SK-N-SH (cell line): Measurements from ENCODE around the gene SLC24A3. TPM values are rescaled to one million over a fixed set of nuclear protein-coding genes. Genes with fewer than 3 reads are reported as not detected.
A peak's percentile ranks its signal among the peaks of the same experiment; 100 is the strongest.

Experiments
- CTCF ChIA-PET: fragments of 300-600, 350-600 bp; formaldehyde crosslinking; extraction: SDS; loops from one replicate; lab custom pipeline; 2021; lab: Yijun Ruan, JAX
- POLR2A ChIA-PET: fragments of 350-600 bp; sonication (Branson Sonifier 250); formaldehyde crosslinking; extraction: SDS; loops from one replicate; lab custom pipeline; 2020; ENCODE audit warnings: antibody characterized with exemption, inconsistent platforms; lab: Yijun Ruan, JAX
- DNase-seq: peaks from one replicate; pipeline ENCODE4 v3.0.0; 2012
- H2AFZ ChIP-seq: fragments of 200-600 bp; sonication (generic); 2 replicates; pipeline ENCODE4 v1.8.1; 2016; ENCODE audit warnings: antibody characterized with exemption, mild to moderate bottlenecking, low read depth
- H3F3A ChIP-seq: fragments of 200-600 bp; sonication (generic); replicated peaks from 2 replicates; pipeline ENCODE3; 2016; ENCODE audit warnings: antibody characterized with exemption, mild to moderate bottlenecking; ENCODE audit not compliant: insufficient read depth
- H3K27ac ChIP-seq, 2 experiments: fragments of 200-500 bp in 1 of 2; fragments of 200-600 bp in 1 of 2; sonication (Bioruptor generic) in 1 of 2; sonication (generic), shearing (Covaris generic) in 1 of 2; 2 replicates each; pipeline versions ENCODE4 v1.5.1 to v1.6.1; 2014 to 2016; ENCODE audit warnings: low read depth in 2 of 2, inconsistent platforms in 1 of 2, low read length in 1 of 2, mild to moderate bottlenecking in 1 of 2, mixed read lengths in 1 of 2
- H3K27me3 ChIP-seq: fragments of 200-600 bp; sonication (generic), shearing (Covaris generic); 2 replicates; pipeline ENCODE4 v1.6.1; 2016; ENCODE audit warnings: mixed run types; ENCODE audit not compliant: insufficient read depth
- H3K36me3 ChIP-seq, 2 experiments: fragments of 200-500 bp in 1 of 2; fragments of 200-600 bp in 1 of 2; sonication (Bioruptor generic) in 1 of 2; sonication (generic) in 1 of 2; replicated peaks in 1 of 2; 2 replicates each; pipeline versions ENCODE3 to v1.5.1; 2014 to 2016; ENCODE audit warnings: low read length in 1 of 2, mild to moderate bottlenecking in 1 of 2; ENCODE audit not compliant: insufficient read depth in 2 of 2, control insufficient read depth in 1 of 2
- H3K4me1 ChIP-seq, 2 experiments: fragments of 200-500 bp in 1 of 2; fragments of 200-600 bp in 1 of 2; sonication (Bioruptor generic) in 1 of 2; sonication (generic), shearing (Covaris generic) in 1 of 2; 2 replicates each; pipeline versions ENCODE4 v1.5.1 to v1.6.1; 2014 to 2016; ENCODE audit warnings: low read depth in 1 of 2, low read length in 1 of 2, mixed run types in 1 of 2; ENCODE audit not compliant: insufficient read depth in 2 of 2, control insufficient read depth in 1 of 2
- H3K4me2 ChIP-seq: fragments of 200-600 bp; sonication (generic), shearing (Covaris generic); 2 replicates; pipeline ENCODE4 v1.6.1; 2017; ENCODE audit warnings: mixed run types
- H3K4me3 ChIP-seq, 2 experiments: fragments of 200-500 bp in 1 of 2; fragments of 200-600 bp in 1 of 2; sonication (Bioruptor generic) in 1 of 2; sonication (generic), shearing (Covaris generic) in 1 of 2; 2 replicates each; pipeline versions ENCODE4 v1.5.1 to v1.8.1; 2014 to 2016; ENCODE audit warnings: low read depth in 2 of 2, inconsistent platforms in 1 of 2, low read length in 1 of 2, mild to moderate bottlenecking in 1 of 2, mixed read lengths in 1 of 2, moderate library complexity in 1 of 2
- H3K79me2 ChIP-seq: fragments of 200-600 bp; sonication (generic); 2 replicates; pipeline ENCODE4 v1.8.1; 2017; ENCODE audit warnings: mild to moderate bottlenecking; ENCODE audit not compliant: insufficient read depth
- H3K9ac ChIP-seq: fragments of 200-600 bp; sonication (generic); 2 replicates; pipeline ENCODE4 v1.6.1; 2017; ENCODE audit warnings: mixed run types
- H3K9me2 ChIP-seq: fragments of 200-600 bp; sonication (generic); 2 replicates; pipeline ENCODE4 v1.6.1; 2017; ENCODE audit warnings: mixed run types
- H3K9me3 ChIP-seq: fragments of 200-600 bp; sonication (generic); 2 replicates; pipeline ENCODE4 v1.6.1; 2017; ENCODE audit warnings: mixed run types, mild to moderate bottlenecking, moderate library complexity
- H4K20me1 ChIP-seq: fragments of 200-600 bp; sonication (generic); 2 replicates; pipeline ENCODE4 v1.6.1; 2017; ENCODE audit warnings: mild to moderate bottlenecking, mixed run types; ENCODE audit not compliant: insufficient read depth
- ELF1 ChIP-seq: IDR thresholded peaks from 2 replicates; pipeline ENCODE4 v1.4.0; 2012
- EP300 ChIP-seq, 2 experiments: IDR thresholded peaks; 2 replicates each; pipeline versions ENCODE4 v1.4.0 to v1.6.1; 2012; ENCODE audit warnings: borderline replicate concordance in 1 of 2, low read depth in 1 of 2, low read length in 1 of 2
- FOSL2 ChIP-seq: IDR thresholded peaks from 2 replicates; pipeline ENCODE4 v1.4.0; 2012; ENCODE audit warnings: low read depth, mild to moderate bottlenecking, moderate library complexity, borderline replicate concordance
- GABPA ChIP-seq: IDR thresholded peaks from 2 replicates; pipeline ENCODE4 v1.4.0; 2012; ENCODE audit warnings: low read depth, mild to moderate bottlenecking
- JUND ChIP-seq: IDR thresholded peaks from 2 replicates; pipeline ENCODE4 v1.4.0; 2012
- MXI1 ChIP-seq: IDR thresholded peaks from 2 replicates; pipeline ENCODE4 v1.6.1; 2012; ENCODE audit warnings: mild to moderate bottlenecking, low read depth, low read length, improper control_type of control experiment
- PBX3 ChIP-seq: IDR thresholded peaks from 2 replicates; pipeline ENCODE4; 2012
- RAD21 ChIP-seq: IDR thresholded peaks from 2 replicates; pipeline ENCODE4 v1.6.1; 2012; ENCODE audit warnings: mild to moderate bottlenecking, low read length
- SIN3A ChIP-seq: IDR thresholded peaks from 2 replicates; pipeline ENCODE4 v1.6.1; 2012; ENCODE audit warnings: low read depth, mild to moderate bottlenecking, low read length, moderate library complexity, borderline replicate concordance
- TCF12 ChIP-seq: IDR thresholded peaks from 2 replicates; pipeline ENCODE4 v1.4.0; 2012
- TEAD4 ChIP-seq: IDR thresholded peaks from 2 replicates; pipeline ENCODE4 v1.4.0; 2012; ENCODE audit warnings: mild to moderate bottlenecking, borderline replicate concordance; ENCODE audit not compliant: insufficient read depth
- WGBS: methylation state at CpG from one replicate; pipeline ENCODE4 v1.1.6; 2017; ENCODE audit warnings: low lambda C conversion rate; 5-methylcytosine and 5-hydroxymethylcytosine counted together
- polyA plus RNA-seq, 3 experiments: library from polyadenylated mRNA; depleted of rRNA; stranded (reverse); fragments of >200 nt; gene quantifications; 2 replicates each; pipeline ENCODE4 v1.2.3, GENCODE V29; 2012
- TF ChIP-seq, protein P1 (sequence below): IDR thresholded peaks from 2 replicates; pipeline ENCODE4 v1.4.0; 2012; ENCODE audit warnings: low read depth
- TF ChIP-seq, protein P2 (sequence below): IDR thresholded peaks from 2 replicates; pipeline ENCODE4 v1.6.1; 2012; ENCODE audit warnings: mild to moderate bottlenecking, low read depth, low read length, moderate library complexity

SLC24A3 gene
- polyA plus RNA-seq, 1 of the 3 experiments (the other 2 are of a cell fraction) = not detected

DNA sequence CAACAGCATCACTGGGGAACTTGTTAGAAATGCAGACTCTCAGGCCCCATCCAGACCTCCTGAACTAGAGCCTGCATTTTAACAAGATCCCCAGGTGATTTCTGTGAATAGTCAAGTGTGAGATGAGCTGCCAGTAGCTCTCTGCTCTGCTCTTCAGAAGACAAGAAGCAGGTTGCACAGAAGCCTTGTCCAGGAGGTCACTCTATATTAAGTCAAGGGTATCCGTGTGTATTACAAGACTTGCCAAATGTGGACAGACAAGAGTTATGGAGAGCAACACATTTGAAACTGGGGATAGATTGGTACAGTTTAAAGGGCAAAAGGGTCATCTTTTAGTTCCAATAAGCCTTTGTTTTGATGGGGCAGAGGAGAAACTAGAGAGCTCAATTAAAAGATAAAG, 522.4 kb downstream of the SLC24A3 start (continued):
- TF ChIP-seq RAD21 (no peak), MXI1 (no peak)
- TF ChIP-seq, protein P1, sequence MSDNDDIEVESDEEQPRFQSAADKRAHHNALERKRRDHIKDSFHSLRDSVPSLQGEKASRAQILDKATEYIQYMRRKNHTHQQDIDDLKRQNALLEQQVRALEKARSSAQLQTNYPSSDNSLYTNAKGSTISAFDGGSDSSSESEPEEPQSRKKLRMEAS = no peak

- Histone ChIP-seq H2AFZ (peak overlapping the region; percentile 94), H3K9me2 (no peaks in the 10 kb centered on the region), H3K9ac (no peak overlapping the region), H3K27me3 (no peaks in the 10 kb centered on the region), H3K4me1 (peaks cover 7 to 25% of the 10 kb centered on the region in 2 experiments), H3K27ac (peak overlapping the region; percentile 17 to 52; a peak in 1 of 4 replicates), H3K36me3 (no peaks in the 10 kb centered on the region), H3K9me3 (no peaks in the 10 kb centered on the region), H3F3A (peaks cover 5% of the 10 kb centered on the region), H3K4me2 (peak overlapping the region; percentile 42; the same call in 1 of the 2 replicates), H3K79me2 (no peaks in the 10 kb centered on the region), H4K20me1 (no peaks in the 10 kb centered on the region), H3K4me3 (no peak overlapping the region)
- TF ChIP-seq TEAD4 (no peak), FOSL2 (peak; percentile 85), PBX3 (peak; percentile 18; the same call in 1 of the 2 replicates), GABPA (0 out of 2 replicates have a peak, but pooled peaks have one; percentile 32), TCF12 (peak; percentile 62), SIN3A (no peak), JUND (peak; percentile 76), ELF1 (peak; percentile 69), EP300 (IDR thresholded peaks at IDR 0.05; ENCODE audit: borderline replicate concordance in 1 of 2, low read depth in 1 of 2, low read length in 1 of 2) (peak in 1 of 2 experiments; percentile 22; a peak in 1 of 4 replicates)
- TF ChIP-seq, protein P2, sequence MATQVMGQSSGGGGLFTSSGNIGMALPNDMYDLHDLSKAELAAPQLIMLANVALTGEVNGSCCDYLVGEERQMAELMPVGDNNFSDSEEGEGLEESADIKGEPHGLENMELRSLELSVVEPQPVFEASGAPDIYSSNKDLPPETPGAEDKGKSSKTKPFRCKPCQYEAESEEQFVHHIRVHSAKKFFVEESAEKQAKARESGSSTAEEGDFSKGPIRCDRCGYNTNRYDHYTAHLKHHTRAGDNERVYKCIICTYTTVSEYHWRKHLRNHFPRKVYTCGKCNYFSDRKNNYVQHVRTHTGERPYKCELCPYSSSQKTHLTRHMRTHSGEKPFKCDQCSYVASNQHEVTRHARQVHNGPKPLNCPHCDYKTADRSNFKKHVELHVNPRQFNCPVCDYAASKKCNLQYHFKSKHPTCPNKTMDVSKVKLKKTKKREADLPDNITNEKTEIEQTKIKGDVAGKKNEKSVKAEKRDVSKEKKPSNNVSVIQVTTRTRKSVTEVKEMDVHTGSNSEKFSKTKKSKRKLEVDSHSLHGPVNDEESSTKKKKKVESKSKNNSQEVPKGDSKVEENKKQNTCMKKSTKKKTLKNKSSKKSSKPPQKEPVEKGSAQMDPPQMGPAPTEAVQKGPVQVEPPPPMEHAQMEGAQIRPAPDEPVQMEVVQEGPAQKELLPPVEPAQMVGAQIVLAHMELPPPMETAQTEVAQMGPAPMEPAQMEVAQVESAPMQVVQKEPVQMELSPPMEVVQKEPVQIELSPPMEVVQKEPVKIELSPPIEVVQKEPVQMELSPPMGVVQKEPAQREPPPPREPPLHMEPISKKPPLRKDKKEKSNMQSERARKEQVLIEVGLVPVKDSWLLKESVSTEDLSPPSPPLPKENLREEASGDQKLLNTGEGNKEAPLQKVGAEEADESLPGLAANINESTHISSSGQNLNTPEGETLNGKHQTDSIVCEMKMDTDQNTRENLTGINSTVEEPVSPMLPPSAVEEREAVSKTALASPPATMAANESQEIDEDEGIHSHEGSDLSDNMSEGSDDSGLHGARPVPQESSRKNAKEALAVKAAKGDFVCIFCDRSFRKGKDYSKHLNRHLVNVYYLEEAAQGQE = peak; percentile 66; the same call in 1 of the 2 replicates
- TF ChIP-seq, protein P1 = peak; percentile 60; the same call in 1 of the 2 replicates
- ChIA-PET CTCF (interaction anchor here (0.6 to 1.9 kb wide), 2 partner anchors 43 to 909 kb away, joined by 3 to 7 read pairs; no protein-coding TSS in a partner anchor), POLR2A (no interaction called here)
- peak; percentile 45 for DNase-seq
- WGBS = 6% methylated on average over 6 of the region's 6 CpGs
These were observed 523.0 kb downstream of the SLC24A3 start for GRCh38 chr20:19735446-19735845.
